Measurements from ENCODE around the gene LIPC.

Gene LIPC

GRCh38 chr15:58444056-58444455 is 12.3 kb downstream of the LIPC start:
- TF ChIP-seq, protein P1, sequence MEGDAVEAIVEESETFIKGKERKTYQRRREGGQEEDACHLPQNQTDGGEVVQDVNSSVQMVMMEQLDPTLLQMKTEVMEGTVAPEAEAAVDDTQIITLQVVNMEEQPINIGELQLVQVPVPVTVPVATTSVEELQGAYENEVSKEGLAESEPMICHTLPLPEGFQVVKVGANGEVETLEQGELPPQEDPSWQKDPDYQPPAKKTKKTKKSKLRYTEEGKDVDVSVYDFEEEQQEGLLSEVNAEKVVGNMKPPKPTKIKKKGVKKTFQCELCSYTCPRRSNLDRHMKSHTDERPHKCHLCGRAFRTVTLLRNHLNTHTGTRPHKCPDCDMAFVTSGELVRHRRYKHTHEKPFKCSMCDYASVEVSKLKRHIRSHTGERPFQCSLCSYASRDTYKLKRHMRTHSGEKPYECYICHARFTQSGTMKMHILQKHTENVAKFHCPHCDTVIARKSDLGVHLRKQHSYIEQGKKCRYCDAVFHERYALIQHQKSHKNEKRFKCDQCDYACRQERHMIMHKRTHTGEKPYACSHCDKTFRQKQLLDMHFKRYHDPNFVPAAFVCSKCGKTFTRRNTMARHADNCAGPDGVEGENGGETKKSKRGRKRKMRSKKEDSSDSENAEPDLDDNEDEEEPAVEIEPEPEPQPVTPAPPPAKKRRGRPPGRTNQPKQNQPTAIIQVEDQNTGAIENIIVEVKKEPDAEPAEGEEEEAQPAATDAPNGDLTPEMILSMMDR (IDR thresholded peaks at IDR 0.05) = no peak
- no peak overlapping the region for H3K4me3 ChIP-seq
- no peak overlapping the region for H3K27ac ChIP-seq
- DNase-seq (ENCODE audit: low spot score) = no peak

GRCh38 chr15:58444658-58445332 is 13.0 kb downstream of the LIPC start:
- Histone ChIP-seq H3K4me3 (no peak overlapping the region), H3K27ac (no peak overlapping the region)
- TF ChIP-seq, protein P1 (IDR thresholded peaks at IDR 0.05) = no peak
- no peak for DNase-seq (ENCODE audit: low spot score)

DNA sequence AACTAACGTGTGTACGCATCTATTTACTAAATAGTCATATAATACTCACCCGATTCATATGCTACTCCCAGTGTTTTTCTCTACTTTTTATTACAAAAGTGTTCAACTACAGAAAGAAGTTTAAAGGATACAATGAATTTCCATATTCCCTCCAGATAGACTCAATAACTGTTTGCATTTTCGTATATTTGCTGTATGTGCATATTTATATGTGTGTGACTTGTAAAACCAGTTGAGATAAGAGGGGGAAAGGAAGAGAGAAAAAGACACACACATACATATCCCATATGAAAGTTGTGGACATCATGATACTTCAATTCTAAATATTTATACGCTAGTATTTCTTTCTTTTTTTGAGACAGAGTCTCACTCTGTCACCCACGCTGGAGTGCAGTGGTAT is 14.1 kb downstream of the LIPC start:
- Histone ChIP-seq H3K4me3 (no peak overlapping the region), H3K27ac (no peak overlapping the region)
- no peak for DNase-seq (ENCODE audit: low spot score)
- TF ChIP-seq, protein P1 (IDR thresholded peaks at IDR 0.05) = no peak

DNA sequence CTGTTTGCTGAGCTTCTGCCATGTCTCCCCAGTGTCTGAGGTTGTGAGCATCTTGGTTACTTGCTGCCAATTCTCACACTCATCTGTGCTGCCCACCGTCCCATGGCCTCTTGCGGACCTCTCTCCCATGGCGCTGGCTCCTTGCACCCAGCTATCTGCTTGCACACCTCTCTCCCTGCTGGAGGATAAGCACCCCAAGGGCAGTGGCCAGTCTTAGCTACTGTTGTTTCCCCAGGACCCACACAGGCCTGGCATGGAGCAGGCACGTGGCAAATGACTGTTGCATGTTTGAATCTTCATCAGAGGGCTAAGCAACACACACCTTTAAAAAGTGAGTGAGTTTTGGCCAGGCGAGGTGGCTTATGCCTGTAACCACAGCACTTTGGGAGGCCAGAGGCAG is 14.7 kb downstream of the LIPC start:
- Histone ChIP-seq H3K27ac (no peak overlapping the region), H3K4me3 (no peak overlapping the region)
- no peak for DNase-seq (ENCODE audit: low spot score)
- TF ChIP-seq, protein P1 (IDR thresholded peaks at IDR 0.05) = no peak

DNA sequence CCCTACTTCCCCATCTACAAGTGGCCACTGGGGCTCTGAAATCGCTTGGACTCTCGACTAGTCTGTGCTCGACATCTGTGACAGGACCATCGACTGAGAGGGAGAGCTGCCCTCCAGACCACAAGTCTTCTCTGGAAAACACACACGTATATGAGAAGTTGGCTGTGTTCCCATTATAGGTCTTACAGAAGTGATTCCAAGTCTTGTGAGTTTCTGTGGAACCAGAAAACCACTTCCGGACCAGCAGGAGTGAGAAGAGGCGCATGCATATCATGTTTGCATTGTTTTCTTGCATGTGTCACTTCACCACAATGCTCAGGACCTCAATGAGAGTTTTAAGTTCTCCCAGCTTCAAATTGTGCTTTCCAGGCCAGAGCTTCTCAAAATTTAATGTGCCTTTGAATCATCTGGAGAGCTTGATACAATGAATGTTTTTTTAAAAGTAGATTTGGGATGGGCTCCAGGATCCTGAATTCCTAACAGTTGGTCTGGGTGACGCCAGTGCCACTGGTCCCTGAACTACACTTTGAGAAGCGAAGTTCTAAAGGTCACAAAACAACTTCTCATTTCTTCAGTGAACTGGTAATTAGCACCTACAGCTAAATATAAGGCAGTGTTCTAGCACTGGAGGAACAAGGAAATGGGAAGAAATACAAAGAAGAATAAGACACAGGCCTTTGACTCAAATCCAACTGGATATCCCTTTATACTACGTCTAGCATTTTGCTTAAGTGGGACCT is 15.7 kb downstream of the LIPC start:
- Histone ChIP-seq H3K4me3 (no peak overlapping the region), H3K27ac (no peak overlapping the region)
- no peak for DNase-seq (ENCODE audit: low spot score)
- TF ChIP-seq, protein P1 (IDR thresholded peaks at IDR 0.05) = no peak

DNA sequence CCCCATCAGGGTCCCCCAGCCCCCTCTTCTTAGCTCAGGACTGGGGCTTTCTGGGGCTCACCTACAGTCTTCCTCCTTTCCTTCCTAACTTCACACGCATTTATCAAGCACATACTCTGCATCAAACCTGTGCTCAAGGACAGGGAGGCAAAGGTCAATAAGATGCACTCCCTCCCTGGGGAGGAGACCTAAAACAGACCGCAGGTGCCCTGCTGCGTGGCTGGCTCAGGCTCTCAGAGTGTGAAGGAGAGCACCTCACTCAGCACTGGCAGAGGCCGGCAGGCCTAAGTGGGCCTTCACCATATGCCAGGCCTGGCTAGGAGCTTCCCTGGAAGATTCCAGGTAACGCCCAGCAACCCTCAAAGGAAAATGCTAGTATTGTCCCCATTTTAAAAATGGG is 16.5 kb downstream of the LIPC start:
- DNase-seq (ENCODE audit: low spot score) = no peak
- no peak overlapping the region for H3K4me3 ChIP-seq
- H3K27ac ChIP-seq = no peak overlapping the region
- TF ChIP-seq, protein P1 (IDR thresholded peaks at IDR 0.05) = no peak

DNA sequence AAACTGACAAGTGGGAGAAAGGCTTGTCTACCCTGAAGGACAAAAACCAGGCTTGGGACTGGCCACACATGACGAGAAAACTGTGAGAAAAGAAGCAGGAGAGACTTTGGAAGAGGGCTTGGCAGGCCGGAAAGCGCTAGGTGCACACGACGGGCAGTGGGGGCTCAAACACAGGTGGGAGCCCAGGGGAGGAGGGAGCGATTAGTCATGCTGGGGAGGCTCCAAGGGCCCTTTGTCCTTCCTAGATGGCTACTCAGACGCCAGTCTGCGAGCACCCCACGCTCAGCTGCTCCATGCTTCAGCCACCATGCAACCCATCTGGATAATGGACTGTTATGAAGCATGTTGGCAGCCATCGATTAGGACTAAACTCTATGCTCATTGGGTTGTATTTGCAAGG is 17.1 kb downstream of the LIPC start:
- no peak overlapping the region for H3K27ac ChIP-seq
- H3K4me3 ChIP-seq = no peak overlapping the region
- no peak for DNase-seq (ENCODE audit: low spot score)
- TF ChIP-seq, protein P1 (IDR thresholded peaks at IDR 0.05) = no peak
